HT-29 (cell line): ENCODE results near the gene ERAS. TPM values are rescaled to one million over a fixed set of nuclear protein-coding genes. Genes with fewer than 3 reads are reported as not detected.
"Not testable (repeated sequence)": the region's sequence is repeated elsewhere in the genome, so short reads cannot be mapped to it uniquely, and the experiment has no call there.

Source experiments
- DNase-seq: peaks from one replicate; pipeline ENCODE4 v3.0.0-alpha.2; 2015; ENCODE audit warnings: low spot score
- small RNA-seq: library from RNA; depleted of rRNA; stranded (forward); fragments of <200 nt; gene quantifications from one replicate; pipeline ENCODE3, GENCODE V24; 2014
- total RNA-seq: library from RNA; depleted of rRNA; stranded (reverse); fragments of >200 nt; shearing (Covaris generic); gene quantifications from 2 replicates; pipeline ENCODE4 v1.2.3, GENCODE V29; 2014; rRNA removed

The ERAS gene
- total RNA-seq, 1 experiment from 2014 or later = not detected

GRCh38 chrX:48831136-48831908 is 5.0 kb downstream of the ERAS start:
- no peak for DNase-seq

GRCh38 chrX:48831909-48832291 is 5.6 kb downstream of the ERAS start:
- DNase-seq = no peak

DNA sequence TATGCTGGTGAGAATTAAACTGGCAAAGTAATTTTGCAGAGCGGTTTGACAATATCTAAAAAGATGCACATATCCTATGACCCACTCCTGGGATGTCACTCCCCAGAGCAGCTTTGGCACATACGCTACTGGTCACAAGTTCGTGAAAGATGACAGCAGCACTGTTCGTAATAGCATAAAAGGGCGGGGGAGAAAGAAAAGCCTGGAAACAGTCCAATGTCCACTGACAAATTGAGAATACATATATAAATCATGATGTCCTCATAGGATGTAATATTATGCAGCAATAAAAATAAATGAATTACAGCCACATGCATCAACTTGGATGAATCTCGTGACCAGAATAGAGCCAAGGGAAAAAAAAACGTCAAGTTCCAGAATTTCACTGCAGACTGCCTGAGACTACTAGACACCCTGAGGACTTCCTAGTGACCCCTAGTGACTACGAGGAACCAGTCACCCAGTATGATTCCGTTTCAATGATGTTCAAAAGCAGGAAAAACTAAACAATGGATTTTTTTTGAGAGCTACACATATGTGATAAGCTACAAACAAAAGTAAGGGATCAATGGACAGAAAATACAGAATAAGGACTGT is 7.3 kb downstream of the ERAS start:
- DNase-seq = peak; percentile 17

GRCh38 chrX:48834383-48834709 is 8.0 kb downstream of the ERAS start:
- no peak for DNase-seq

DNA sequence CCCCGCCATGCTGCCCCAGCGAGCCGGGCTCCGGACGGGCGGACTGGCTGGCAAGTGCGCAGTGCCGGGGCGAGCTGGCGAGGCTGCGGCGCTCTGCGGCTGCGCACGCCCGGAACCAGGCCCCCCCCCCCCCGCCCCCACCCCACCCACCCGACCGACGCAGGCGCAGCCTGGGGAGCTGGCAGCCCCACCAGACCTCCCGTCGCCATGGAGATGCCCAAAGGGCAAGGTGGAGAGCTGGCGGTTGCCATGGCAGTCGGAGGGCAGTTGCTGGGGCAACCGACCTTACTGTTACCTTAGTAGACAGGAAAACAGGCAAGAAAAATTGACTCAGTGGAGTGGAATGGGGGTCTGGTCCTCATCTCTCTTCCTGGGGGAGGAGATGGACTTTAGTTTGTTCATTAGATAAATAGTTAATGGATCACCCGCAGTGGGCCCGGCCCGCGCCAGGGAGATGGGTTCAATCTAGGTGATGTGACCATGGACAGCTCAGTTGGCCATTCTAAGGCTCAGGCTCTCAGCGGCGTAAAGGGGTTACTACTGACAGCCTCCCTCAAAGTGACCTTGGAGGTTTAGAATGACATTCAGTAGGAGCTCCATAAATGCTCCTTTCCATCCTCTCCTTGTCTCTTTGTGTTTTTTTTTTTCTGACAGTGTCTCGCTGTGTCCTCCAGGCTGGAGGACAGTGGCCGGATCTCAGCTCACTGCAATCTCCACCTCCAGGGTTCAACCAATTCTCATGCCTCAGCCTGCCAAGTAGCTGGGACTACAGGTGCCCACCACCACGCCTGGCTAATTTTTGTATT is 9.4 kb downstream of the ERAS start, which contains the start of gene PCSK1N:
PCSK1N (minus strand) TSS at position 87 of the 806 bp plus-strand sequence; CDS start at position 9, 78 bp downstream.
- no peak for DNase-seq

DNA sequence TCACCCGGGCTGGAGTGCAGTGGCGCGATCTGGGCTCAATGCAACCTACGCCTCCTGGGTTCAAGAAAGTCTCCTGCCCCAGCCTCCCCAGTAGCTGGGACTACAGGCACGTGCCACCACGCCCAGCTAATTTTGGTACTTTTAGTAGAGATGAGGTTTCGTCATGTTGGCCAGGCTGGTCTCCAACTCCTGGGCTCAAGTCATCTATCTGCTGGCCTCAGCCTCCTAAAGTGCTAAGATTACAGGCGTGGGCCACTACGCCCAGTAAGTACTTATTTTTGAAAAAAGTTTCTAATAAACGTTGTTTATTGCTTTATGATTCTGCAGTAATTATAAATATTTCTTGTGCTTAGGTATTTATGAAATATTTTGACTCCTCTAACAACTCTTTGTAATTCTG is 13.4 kb downstream of the ERAS start:
- no peak for DNase-seq

DNA sequence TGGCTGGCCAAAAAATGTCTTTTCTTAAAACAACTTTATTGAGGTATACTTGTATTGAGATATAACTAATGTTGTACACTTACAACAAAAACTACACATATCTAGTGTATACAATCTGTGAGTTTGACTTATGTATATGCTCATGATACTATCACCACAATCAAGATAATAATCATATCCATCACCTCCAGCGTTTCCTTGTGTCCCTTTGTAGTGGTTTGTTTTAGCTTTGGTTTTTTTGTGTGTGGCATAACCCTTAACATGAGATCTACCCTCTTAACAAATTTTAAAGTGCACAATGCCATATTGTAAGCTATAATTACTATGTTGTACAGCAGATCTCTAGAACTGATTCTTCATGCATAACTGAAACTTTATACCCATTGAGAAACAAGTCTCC is 22.5 kb downstream of the ERAS start:
- DNase-seq = no peak

DNA sequence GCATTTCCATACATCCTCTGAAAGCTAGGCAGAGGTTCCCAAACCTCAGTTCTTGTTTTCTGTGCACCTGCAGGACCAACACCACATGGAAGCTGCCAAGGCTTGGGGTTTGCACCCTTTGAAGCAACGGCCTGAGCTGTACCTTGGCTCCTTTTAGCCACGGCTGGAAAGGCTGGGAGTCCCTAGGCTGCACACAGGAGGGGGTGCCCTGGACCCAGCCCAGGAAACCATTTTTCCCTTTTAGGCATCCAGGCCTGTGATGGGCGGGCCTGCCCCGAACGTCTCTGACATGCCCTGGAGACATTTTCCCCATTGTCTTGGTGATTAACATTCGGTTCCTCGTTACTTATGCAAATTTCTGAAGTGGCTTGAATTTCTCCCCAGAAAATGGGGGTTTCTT is 26.5 kb downstream of the ERAS start:
- no peak for DNase-seq

- DNase-seq = not testable (repeated sequence)
Measured at GRCh38 chrX:48853494-48853893, 27.2 kb downstream of the ERAS start.

GRCh38 chrX:48854121-48854804 is 27.9 kb downstream of the ERAS start:
- not testable (repeated sequence) for DNase-seq

DNA sequence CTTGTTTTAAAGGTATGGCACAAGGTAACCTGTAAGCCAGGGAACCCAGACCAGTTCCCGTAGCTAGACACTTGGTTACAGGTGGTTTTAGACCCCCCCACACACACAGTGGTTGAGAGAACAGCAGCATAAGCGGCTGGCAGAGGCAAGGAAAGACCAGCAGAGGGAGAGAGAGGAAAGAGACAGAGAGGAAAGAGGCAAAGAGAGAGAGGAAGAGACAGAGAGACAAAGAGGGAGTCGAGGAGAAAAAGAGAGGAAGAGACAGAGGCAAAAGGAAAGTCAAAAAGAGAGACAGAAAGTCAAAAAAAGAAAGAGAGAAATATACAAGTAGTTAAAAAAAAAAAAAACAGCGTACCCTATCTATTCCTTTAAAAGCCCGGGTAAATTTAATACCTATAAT is 28.6 kb downstream of the ERAS start:
- peak; percentile 50 for DNase-seq

- peak; percentile 65 for DNase-seq
Measured at GRCh38 chrX:48864210-48864609, 37.9 kb downstream of the ERAS start.

GRCh38 chrX:48872017-48872416 is 45.7 kb downstream of the ERAS start:
- not testable (repeated sequence) for DNase-seq

- not testable (repeated sequence) for DNase-seq
Measured at GRCh38 chrX:48876944-48877343, 50.6 kb downstream of the ERAS start.

Small RNA genes within 50 kb of the gene (small RNA-seq; reads per million reads assigned to genes)
- not detected for gene RNU6-29P

Other genes with a start within 250 kb of the ERAS start
- gene WDR13, start 229.0 kb upstream of the ERAS start, total RNA-seq = 120 and 165 TPM in 2 replicates
- 0.15 and 0.50 TPM in 2 replicates for gene WAS, start 142.7 kb upstream of the ERAS start, total RNA-seq
- gene SUV39H1, start 129.8 kb upstream of the ERAS start, total RNA-seq = 25.3 and 26.2 TPM in 2 replicates
- 0.63 TPM in 1 of 2 replicates, not detected in the other for gene GLOD5, start 64.8 kb upstream of the ERAS start, total RNA-seq
- not detected in 2 replicates for gene GATA1, start 39.9 kb upstream of the ERAS start, total RNA-seq
- 60.6 and 65.2 TPM in 2 replicates for gene HDAC6, start 24.4 kb upstream of the ERAS start, total RNA-seq
- not detected in 2 replicates for gene PCSK1N, start 9.1 kb downstream of the ERAS start, total RNA-seq
- 127 and 148 TPM in 2 replicates for gene TIMM17B, start 71.3 kb downstream of the ERAS start, total RNA-seq
- gene PQBP1, start 71.4 kb downstream of the ERAS start, total RNA-seq = 86.3 and 97.5 TPM in 2 replicates
- 66.8 and 75.0 TPM in 2 replicates for gene SLC35A2, start 85.1 kb downstream of the ERAS start, total RNA-seq
- gene PIM2, start 92.5 kb downstream of the ERAS start, total RNA-seq = 13.4 and 14.9 TPM in 2 replicates
- 42.8 and 48.6 TPM in 2 replicates for gene OTUD5, start 131.1 kb downstream of the ERAS start, total RNA-seq
- 0.18 TPM in 1 of 2 replicates, not detected in the other for gene KCND1, start 145.3 kb downstream of the ERAS start, total RNA-seq
- 24.6 and 26.4 TPM in 2 replicates for gene GRIPAP1, start 175.8 kb downstream of the ERAS start, total RNA-seq
- 46.6 and 53.6 TPM in 2 replicates for gene TFE3, start 216.8 kb downstream of the ERAS start, total RNA-seq
- gene CCDC120, start 232.5 kb downstream of the ERAS start, total RNA-seq = 10.6 and 12.6 TPM in 2 replicates
- gene PRAF2, start 247.5 kb downstream of the ERAS start, total RNA-seq = 0.15 and 0.57 TPM in 2 replicates